NCI-H524 (cell line): ENCODE measurements around the gene COL6A2.
"Not testable (repeated sequence)": the region's sequence is repeated elsewhere in the genome, so short reads cannot be mapped to it uniquely, and the experiment has no call there.

Experiments
- DNase-seq, 2 experiments: peaks; one replicate each; lab custom pipeline; 2025; lab: John Stamatoyannopoulos, UW

COL6A2 gene

DNA sequence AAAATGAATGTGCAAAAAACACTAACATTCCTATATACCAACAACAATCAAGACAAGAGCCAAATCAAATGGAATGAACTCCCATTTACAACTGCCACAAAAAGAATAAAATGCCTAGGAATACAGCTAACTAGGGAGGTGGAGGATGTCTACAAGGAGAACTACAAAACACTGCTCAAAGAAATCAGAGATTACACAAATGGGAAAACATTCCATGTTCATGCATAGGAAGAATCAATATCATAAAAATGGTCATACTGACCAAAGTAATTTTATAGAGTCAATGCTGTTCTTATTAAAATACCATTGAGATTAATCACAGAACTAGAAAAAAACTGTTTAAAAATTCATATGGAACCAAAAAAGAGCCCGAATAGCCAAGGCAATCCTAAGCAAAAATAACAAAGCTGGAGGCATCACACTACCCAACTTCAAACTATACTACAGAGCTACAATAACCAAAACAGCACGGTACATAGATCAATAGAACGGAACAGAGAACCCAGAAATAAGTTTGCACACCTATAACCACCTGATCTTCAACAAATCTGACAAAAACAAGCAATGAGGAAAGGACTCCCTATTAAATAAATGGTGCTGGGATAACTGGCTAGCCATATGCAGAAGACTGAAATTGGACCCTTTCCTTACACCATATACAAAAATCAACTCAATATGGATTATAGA, 78.7 kb downstream of the COL6A2 start:
- DNase-seq, result not testable (repeated sequence)

DNA sequence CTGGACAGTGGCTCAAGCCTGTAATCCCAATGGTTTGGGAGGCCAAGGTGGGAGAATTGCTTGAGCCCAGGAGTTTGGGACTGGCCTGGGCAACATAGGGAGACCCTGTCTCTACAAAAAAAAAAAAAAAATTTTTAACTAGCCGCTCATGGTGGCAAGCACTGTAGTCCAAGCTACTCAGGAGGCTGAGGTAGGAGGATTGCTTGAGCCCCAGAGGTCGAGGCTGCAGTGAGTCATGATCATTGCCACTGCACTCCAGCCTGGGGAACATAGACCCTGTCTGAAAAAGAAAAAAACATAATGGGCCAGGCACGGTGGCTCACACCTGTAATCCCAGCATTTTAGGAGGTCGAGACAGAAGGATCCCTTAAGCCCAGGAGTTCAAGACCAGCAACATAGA, 81.0 kb downstream of the COL6A2 start:
- no peak for DNase-seq
